ENCODE results near the gene TMCC3. TPM values are rescaled to one million over a fixed set of nuclear protein-coding genes. Genes with fewer than 3 reads are reported as not detected.

Gene TMCC3
- total and polyA plus RNA-seq, 8 donors, result 0.58 to 14.3 (median 5.0) TPM

GRCh38 chr12:94670898-94671297 lies 20.5 kb upstream of the TMCC3 start:
- TF ChIP-seq POLR2AphosphoS5 (IDR thresholded peaks at IDR 0.05) (no peak), POLR2A (IDR thresholded peaks at IDR 0.05) (no peak), EP300 (IDR thresholded peaks at IDR 0.05) (no peak), CTCF (IDR thresholded peaks at IDR 0.05) (no peak)
- no peak overlapping the region for H3K27ac ChIP-seq
- DNase-seq, result no peak
- WGBS, 5 donors, result 78 to 92% (median 84%) methylated on average over 2 of the region's 2 CpGs
- H3K27me3 ChIP-seq, result no peaks in the 10 kb centered on the region
- no peaks in the 10 kb centered on the region for H3K36me3 ChIP-seq
- no peaks in the 10 kb centered on the region for H3K9me3 ChIP-seq
- intact Hi-C loops (cut with DNase I; ENCODE audit: low total_unique reads), result no loop called here
- no peak overlapping the region for H3K4me3 ChIP-seq
- peaks cover 3 to 13% (median 6%) of the 10 kb centered on the region in 4 donors for H3K4me1 ChIP-seq

DNA sequence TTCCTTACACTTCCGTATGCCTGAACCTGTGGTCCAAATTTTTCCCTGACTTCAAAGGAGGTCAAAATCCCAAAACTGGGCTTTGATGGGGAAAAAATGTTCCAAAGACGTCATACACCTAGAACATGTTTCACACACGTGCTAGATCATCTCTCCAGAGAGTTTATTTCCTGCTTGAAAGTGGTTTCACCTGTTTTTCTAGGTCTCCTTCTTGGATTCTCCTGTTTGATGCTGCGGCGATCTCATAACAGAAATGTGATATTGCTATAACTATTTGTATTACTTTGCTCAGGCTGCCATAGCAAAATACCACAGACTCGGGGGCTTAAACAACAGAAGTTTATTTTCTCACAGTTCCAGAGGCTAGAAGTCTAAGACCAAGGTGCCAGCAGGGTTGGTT lies 19.7 kb upstream of the TMCC3 start:
- WGBS, 5 donors, result 79 to 86% (median 80%) methylated on average over 6 of the region's 6 CpGs
- Histone ChIP-seq H3K36me3 (no peaks in the 10 kb centered on the region), H3K4me3 (no peak overlapping the region), H3K27ac (no peak overlapping the region), H3K4me1 (peaks cover 0 to 6% (median 3%) of the 10 kb centered on the region in 4 donors), H3K9me3 (no peaks in the 10 kb centered on the region), H3K27me3 (no peaks in the 10 kb centered on the region)
- intact Hi-C loops (cut with DNase I; ENCODE audit: low total_unique reads), result no loop called here
- no peak for DNase-seq
- no peak for TF ChIP-seq POLR2AphosphoS5 (IDR thresholded peaks at IDR 0.05)
- TF ChIP-seq POLR2A (IDR thresholded peaks at IDR 0.05), result no peak
- no peak for TF ChIP-seq CTCF (IDR thresholded peaks at IDR 0.05)
- no peak for TF ChIP-seq EP300 (IDR thresholded peaks at IDR 0.05)

DNA sequence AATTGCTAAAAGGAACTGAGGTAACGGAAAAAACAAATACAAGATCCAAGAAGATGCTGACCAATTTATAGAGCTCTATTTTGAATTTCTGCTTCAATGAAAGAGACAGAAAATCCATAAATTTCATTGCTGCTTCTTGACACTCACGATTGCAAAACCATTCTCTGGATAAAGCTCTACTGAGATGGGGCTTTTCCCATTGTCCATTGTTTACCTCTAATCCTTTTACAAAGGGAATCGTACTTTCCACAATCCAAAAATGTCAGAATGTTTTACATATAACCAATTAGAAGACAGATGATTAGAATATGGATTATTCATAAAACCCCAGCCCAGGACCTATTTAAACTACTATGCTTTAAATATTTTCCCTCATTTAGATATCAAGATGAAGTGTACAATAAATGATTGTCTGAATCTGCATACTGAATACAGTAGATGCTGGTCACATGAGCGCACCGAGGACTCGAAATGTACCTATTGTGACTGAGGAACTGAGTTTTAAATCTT lies 16.7 kb upstream of the TMCC3 start:
- no peaks in the 10 kb centered on the region for H3K9me3 ChIP-seq
- H3K27me3 ChIP-seq, result no peaks in the 10 kb centered on the region
- intact Hi-C loops (cut with DNase I; ENCODE audit: low total_unique reads), result no loop called here
- H3K4me3 ChIP-seq, result no peak overlapping the region
- H3K27ac ChIP-seq, result no peak overlapping the region
- WGBS, 5 donors, result 87 to 91% (median 91%) methylated on average over 6 of the region's 6 CpGs
- no peak for TF ChIP-seq CTCF (IDR thresholded peaks at IDR 0.05)
- TF ChIP-seq POLR2A (IDR thresholded peaks at IDR 0.05), result no peak
- TF ChIP-seq EP300 (IDR thresholded peaks at IDR 0.05), result no peak
- no peak for TF ChIP-seq POLR2AphosphoS5 (IDR thresholded peaks at IDR 0.05)
- peaks cover 0 to 16% (median 0%) of the 10 kb centered on the region in 4 donors for H3K4me1 ChIP-seq
- H3K36me3 ChIP-seq, result no peaks in the 10 kb centered on the region
- DNase-seq, result no peak

DNA sequence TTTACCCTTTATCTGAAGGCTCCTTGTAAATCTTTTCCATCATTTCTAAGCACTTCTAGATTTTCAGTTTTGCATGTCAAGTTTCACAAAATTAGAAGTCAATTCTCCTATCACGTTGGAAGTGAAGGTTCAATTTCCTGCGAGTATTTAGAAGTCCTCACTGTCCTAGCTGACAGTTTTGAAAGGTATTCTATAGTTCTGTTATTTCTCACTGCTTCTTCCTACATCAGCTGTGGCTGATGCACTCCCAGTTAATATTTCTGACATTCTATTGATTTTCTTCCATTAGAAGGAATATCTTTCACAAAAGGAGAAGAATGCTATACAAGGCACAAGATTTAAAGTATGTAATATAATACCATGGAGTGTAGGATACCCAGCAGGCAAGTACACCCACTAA lies 15.8 kb upstream of the TMCC3 start:
- H3K36me3 ChIP-seq, result no peaks in the 10 kb centered on the region
- no peak overlapping the region for H3K27ac ChIP-seq
- no peak for DNase-seq
- H3K9me3 ChIP-seq, result no peaks in the 10 kb centered on the region
- no peak for TF ChIP-seq POLR2A (IDR thresholded peaks at IDR 0.05)
- TF ChIP-seq EP300 (IDR thresholded peaks at IDR 0.05), result no peak
- no peak for TF ChIP-seq CTCF (IDR thresholded peaks at IDR 0.05)
- TF ChIP-seq POLR2AphosphoS5 (IDR thresholded peaks at IDR 0.05), result no peak
- H3K4me3 ChIP-seq, result no peak overlapping the region
- WGBS, 5 donors, result 76 to 85% (median 82%) methylated on average over 2 of the region's 2 CpGs
- intact Hi-C loops (cut with DNase I; ENCODE audit: low total_unique reads), result no loop called here
- H3K4me1 ChIP-seq, result peaks cover 0 to 16% (median 0%) of the 10 kb centered on the region in 4 donors
- no peaks in the 10 kb centered on the region for H3K27me3 ChIP-seq

Data from stomach (tissue), 9 donors.